SJCRH30 (cell line): ENCODE measurements around the gene GTF2IRD2. TPM values are rescaled to one million over a fixed set of nuclear protein-coding genes. Genes with fewer than 3 reads are reported as not detected.
"Not testable (repeated sequence)": the region's sequence is repeated elsewhere in the genome, so short reads cannot be mapped to it uniquely, and the experiment has no call there.

ENCODE experiments used
- DNase-seq, 2 experiments: peaks; one replicate each; pipeline ENCODE4 v3.0.0-alpha.2; 2015 to 2020
- H3K27ac ChIP-seq: fragments of 250-450 bp; sonication (Bioruptor Pico); 2 replicates; pipeline ENCODE4 v1.5.1; 2020; ENCODE audit warnings: mild to moderate bottlenecking, moderate library complexity
- H3K27me3 ChIP-seq: fragments of 250-450 bp; sonication (Bioruptor Pico); 2 replicates; pipeline ENCODE4 v1.5.1; 2020; ENCODE audit warnings: mild to moderate bottlenecking, moderate library complexity
- H3K36me3 ChIP-seq: fragments of 250-450 bp; sonication (Bioruptor Pico); 2 replicates; pipeline ENCODE4 v1.5.1; 2020; ENCODE audit warnings: mild to moderate bottlenecking, moderate library complexity
- H3K4me1 ChIP-seq: fragments of 250-450 bp; sonication (Bioruptor Pico); 2 replicates; pipeline ENCODE4 v1.5.1; 2020; ENCODE audit warnings: mild to moderate bottlenecking, moderate library complexity
- H3K4me3 ChIP-seq: fragments of 250-450 bp; sonication (Bioruptor Pico); 2 replicates; pipeline ENCODE4 v1.5.1; 2020; ENCODE audit warnings: mild to moderate bottlenecking, moderate library complexity
- H3K9me3 ChIP-seq: fragments of 250-450 bp; sonication (Bioruptor Pico); replicated peaks from 2 replicates; pipeline ENCODE4 v1.5.1; 2020; ENCODE audit warnings: mild to moderate bottlenecking, moderate library complexity
- total RNA-seq: library from RNA; depleted of rRNA; stranded (reverse); fragments of >200 nt; shearing (Covaris generic); gene quantifications from 2 replicates; pipeline ENCODE4 v1.2.3, GENCODE V29; 2014; rRNA removed

The GTF2IRD2 gene
- 5.9 and 7.6 TPM in 2 replicates for total RNA-seq

- H3K27me3 ChIP-seq, H3K4me1 ChIP-seq, H3K9me3 ChIP-seq, H3K36me3 ChIP-seq: not testable (repeated sequence)
- DNase-seq = peak; percentile 27 to 80
- H3K27ac ChIP-seq = peak within 1 kb of the TSS; percentile 74
- H3K4me3 ChIP-seq = peak within 1 kb of the TSS; percentile 75
These were observed at the start of gene GTF2IRD2 for GRCh38 chr7:74850833-74851721. Gene GTF2IRD2, minus strand, starts transcription at chr7:74851605. Its CDS starts 15,227 bp downstream, at chr7:74836378.

- not testable (repeated sequence) for H3K9me3 ChIP-seq, H3K27me3 ChIP-seq, H3K4me1 ChIP-seq, H3K36me3 ChIP-seq
- H3K4me3 ChIP-seq = peak overlapping the region; percentile 100
- peak; percentile 89 to 95 for DNase-seq
- H3K27ac ChIP-seq = peak overlapping the region; percentile 83
These were observed 39.0 kb upstream of the GTF2IRD2 start for GRCh38 chr7:74890158-74891123.

- H3K4me3 ChIP-seq, DNase-seq, H3K4me1 ChIP-seq, H3K27me3 ChIP-seq, H3K36me3 ChIP-seq, H3K9me3 ChIP-seq, H3K27ac ChIP-seq: not testable (repeated sequence)
These were observed 38.2 kb upstream of the GTF2IRD2 start for GRCh38 chr7:74889518-74890129.

GRCh38 chr7:74885295-74885694, 33.9 kb upstream of the GTF2IRD2 start:
- not testable (repeated sequence) for H3K36me3 ChIP-seq, H3K4me1 ChIP-seq, H3K27me3 ChIP-seq, H3K4me3 ChIP-seq, DNase-seq, H3K9me3 ChIP-seq, H3K27ac ChIP-seq

- H3K4me3 ChIP-seq, H3K27ac ChIP-seq, H3K36me3 ChIP-seq, H3K27me3 ChIP-seq, DNase-seq, H3K9me3 ChIP-seq, H3K4me1 ChIP-seq: not testable (repeated sequence)
These were observed 30.7 kb upstream of the GTF2IRD2 start for GRCh38 chr7:74882110-74882509.

GRCh38 chr7:74874748-74875512, 23.5 kb upstream of the GTF2IRD2 start:
- H3K9me3 ChIP-seq, H3K36me3 ChIP-seq, H3K27me3 ChIP-seq, H3K4me1 ChIP-seq: not testable (repeated sequence)
- Histone ChIP-seq H3K27ac (peak overlapping the region; percentile 69), H3K4me3 (peak overlapping the region; percentile 33)
- DNase-seq = peak; percentile 80 to 84

- not testable (repeated sequence) for H3K36me3 ChIP-seq, DNase-seq, H3K27ac ChIP-seq, H3K4me3 ChIP-seq, H3K27me3 ChIP-seq, H3K9me3 ChIP-seq, H3K4me1 ChIP-seq
These were observed 22.8 kb upstream of the GTF2IRD2 start for GRCh38 chr7:74874104-74874747.

GRCh38 chr7:74872542-74872941, 21.1 kb upstream of the GTF2IRD2 start:
- H3K4me1 ChIP-seq, DNase-seq, H3K4me3 ChIP-seq, H3K9me3 ChIP-seq, H3K27ac ChIP-seq, H3K36me3 ChIP-seq, H3K27me3 ChIP-seq: not testable (repeated sequence)

GRCh38 chr7:74865777-74866176, 14.4 kb upstream of the GTF2IRD2 start:
- H3K27me3 ChIP-seq, H3K4me1 ChIP-seq, H3K4me3 ChIP-seq, DNase-seq, H3K36me3 ChIP-seq, H3K9me3 ChIP-seq, H3K27ac ChIP-seq: not testable (repeated sequence)

- not testable (repeated sequence) for H3K36me3 ChIP-seq, H3K27ac ChIP-seq, H3K27me3 ChIP-seq, H3K4me3 ChIP-seq, H3K9me3 ChIP-seq, DNase-seq, H3K4me1 ChIP-seq
These were observed 1.6 kb downstream of the GTF2IRD2 start for GRCh38 chr7:74849853-74850252.

- not testable (repeated sequence) for H3K4me1 ChIP-seq, H3K4me3 ChIP-seq, DNase-seq, H3K9me3 ChIP-seq, H3K27ac ChIP-seq, H3K36me3 ChIP-seq, H3K27me3 ChIP-seq
These were observed 21.0 kb downstream of the GTF2IRD2 start for GRCh38 chr7:74830411-74830810.

GRCh38 chr7:74829959-74830358, 21.4 kb downstream of the GTF2IRD2 start:
- not testable (repeated sequence) for H3K27me3 ChIP-seq, H3K36me3 ChIP-seq, H3K27ac ChIP-seq, H3K9me3 ChIP-seq, H3K4me1 ChIP-seq, H3K4me3 ChIP-seq
- peak in 1 of 2 experiments; percentile 5 for DNase-seq

GRCh38 chr7:74821259-74821658, 30.1 kb downstream of the GTF2IRD2 start:
- H3K27ac ChIP-seq, H3K9me3 ChIP-seq, DNase-seq, H3K4me1 ChIP-seq, H3K27me3 ChIP-seq, H3K4me3 ChIP-seq, H3K36me3 ChIP-seq: not testable (repeated sequence)
